Right ventricle myocardium inferior (tissue), 1 donor: Measurements from ENCODE around the gene EYA2. TPM values are rescaled to one million over a fixed set of nuclear protein-coding genes. Genes with fewer than 3 reads are reported as not detected.
"Not testable (repeated sequence)": the region's sequence is repeated elsewhere in the genome, so short reads cannot be mapped to it uniquely, and the experiment has no call there.

Source experiments
- ATAC-seq: fragments of 200-7000 bp; cut with Tn5 transposase; one replicate; pipeline ENCODE4 v1.9.1; 2020; ENCODE audit warnings: mild to moderate bottlenecking, moderate library complexity
- DNase-seq: peaks from one replicate; pipeline ENCODE4 v3.0.0; 2021; ENCODE audit errors: missing footprints
- intact Hi-C: fragments of 100-400 bp; cut with DNase I; formaldehyde crosslinking; loops from one replicate; pipeline ENCODE4 v1.11.0; 2022
- total RNA-seq: library from RNA; stranded (reverse); fragmentation: NEBNext Ultra II Directional; extraction: Animal tissue kit (Norgen Biotek cat#: 25700); gene quantifications from one replicate; pipeline ENCODE4 v1.2.1, GENCODE V29; 2021
- donor health status: DM: no; HTN: yes; CAD: no; lungs with severe emphysema.

Gene EYA2
- total RNA-seq, 1 donor from 2014 or later, result 1.5 TPM

- no peak for DNase-seq
- no peak for ATAC-seq
- intact Hi-C loops, result no loop called here
Measured at GRCh38 chr20:46943861-46944591, 49.4 kb downstream of the EYA2 start.

- ATAC-seq, result no peak
- no peak for DNase-seq
- intact Hi-C loops, result no loop called here
Measured at GRCh38 chr20:46945465-46945864, 50.8 kb downstream of the EYA2 start.

- intact Hi-C loops, result no loop called here
- no peak for ATAC-seq
- no peak for DNase-seq
Measured at GRCh38 chr20:46946181-46946624, 51.6 kb downstream of the EYA2 start.

GRCh38 chr20:46946796-46947195, 52.2 kb downstream of the EYA2 start:
- no peak for ATAC-seq
- intact Hi-C loops, result no loop called here
- no peak for DNase-seq

- no peak for DNase-seq
- intact Hi-C loops, result no loop called here
- no peak for ATAC-seq
Measured at GRCh38 chr20:46948081-46948480, 53.4 kb downstream of the EYA2 start.

GRCh38 chr20:46951405-46951804, 56.8 kb downstream of the EYA2 start:
- no peak for DNase-seq
- no peak for ATAC-seq
- intact Hi-C loops, result no loop called here

- intact Hi-C loops, result no loop called here
- ATAC-seq (no peak), DNase-seq (no peak)
Measured at GRCh38 chr20:46951840-46952497, 57.3 kb downstream of the EYA2 start.

- intact Hi-C loops, result no loop called here
- no peak for DNase-seq
- no peak for ATAC-seq
Measured at GRCh38 chr20:46953596-46953995, 59.0 kb downstream of the EYA2 start.

GRCh38 chr20:46954490-46955038, 59.9 kb downstream of the EYA2 start:
- DNase-seq, result no peak
- intact Hi-C loops, result no loop called here
- no peak for ATAC-seq

- intact Hi-C loops, result no loop called here
- DNase-seq, result no peak
Measured at GRCh38 chr20:46955601-46956556, 61.2 kb downstream of the EYA2 start.

GRCh38 chr20:46959081-46959692, 64.5 kb downstream of the EYA2 start:
- ATAC-seq (no peak), DNase-seq (no peak)
- intact Hi-C loops, result no loop called here

More at GRCh38 chr20:46955601-46956556, 61.2 kb downstream of the EYA2 start:
- ATAC-seq, result no peak

GRCh38 chr20:46959821-46960220, 65.2 kb downstream of the EYA2 start:
- DNase-seq, result no peak
- no peak for ATAC-seq
- intact Hi-C loops, result no loop called here

- no peak for ATAC-seq
- no peak for DNase-seq
- intact Hi-C loops, result no loop called here
Measured at GRCh38 chr20:46960536-46960935, 65.9 kb downstream of the EYA2 start.

- ATAC-seq, intact Hi-C loops, DNase-seq: not testable (repeated sequence)
Measured at GRCh38 chr20:46961968-46962367, 67.3 kb downstream of the EYA2 start.

- intact Hi-C loops, result no loop called here
- ATAC-seq (no peak), DNase-seq (no peak)
Measured at GRCh38 chr20:46962452-46963195, 68.0 kb downstream of the EYA2 start.

GRCh38 chr20:46963196-46963529, 68.5 kb downstream of the EYA2 start:
- intact Hi-C loops, result no loop called here
- ATAC-seq (no peak), DNase-seq (no peak)

GRCh38 chr20:46963758-46964617, 69.3 kb downstream of the EYA2 start:
- intact Hi-C loops, result no loop called here
- DNase-seq, result no peak
- ATAC-seq, result no peak
